Endodermal cell (in vitro differentiated cells): ENCODE data around the gene LOXL3. TPM values are rescaled to one million over a fixed set of nuclear protein-coding genes. Genes with fewer than 3 reads are reported as not detected.
"Not testable (repeated sequence)": the region's sequence is repeated elsewhere in the genome, so short reads cannot be mapped to it uniquely, and the experiment has no call there.

Source experiments
- DNase-seq: peaks from one replicate; pipeline ENCODE4 v3.0.0-alpha.2; 2017
- H3K27ac ChIP-seq: 2 replicates; pipeline ENCODE4 v1.5.1; 2013; ENCODE audit warnings: mild to moderate bottlenecking, low read depth, low read length, moderate library complexity
- H3K27me3 ChIP-seq: 2 replicates; pipeline ENCODE4 v1.6.1; 2013; ENCODE audit warnings: mild to moderate bottlenecking, low read length, moderate library complexity; ENCODE audit not compliant: insufficient read depth, control insufficient read depth, poor library complexity, severe bottlenecking
- H3K36me3 ChIP-seq: 2 replicates; pipeline ENCODE4 v1.7.0; 2013; ENCODE audit warnings: mild to moderate bottlenecking, low read length, moderate library complexity; ENCODE audit not compliant: control insufficient read depth, insufficient read depth
- H3K4me1 ChIP-seq: one replicate; pipeline ENCODE4 v1.7.0; 2013; ENCODE audit warnings: low read length; ENCODE audit not compliant: control insufficient read depth, insufficient read depth
- H3K4me3 ChIP-seq: 2 replicates; pipeline ENCODE4 v1.5.1; 2013; ENCODE audit warnings: mild to moderate bottlenecking, low read length, moderate library complexity
- H3K9ac ChIP-seq: 2 replicates; pipeline ENCODE4 v1.6.1; 2013; ENCODE audit warnings: mild to moderate bottlenecking, low read length, moderate library complexity; ENCODE audit not compliant: poor library complexity, severe bottlenecking; ENCODE audit errors: extremely low read depth
- H3K9me3 ChIP-seq: 2 replicates; pipeline ENCODE4 v1.6.1; 2013; ENCODE audit warnings: mild to moderate bottlenecking, low read length, moderate library complexity; ENCODE audit not compliant: control insufficient read depth
- H3K27ac Mint-ChIP-seq: 2 replicates; pipeline ENCODE4 v1.8.0; 2020; ENCODE audit warnings: mixed read lengths
- H3K27me3 Mint-ChIP-seq: 2 replicates; pipeline ENCODE4 v1.8.0; 2021; ENCODE audit warnings: mild to moderate bottlenecking, mixed read lengths; ENCODE audit not compliant: insufficient read depth
- H3K36me3 Mint-ChIP-seq: 2 replicates; pipeline ENCODE4 v1.8.0; 2020; ENCODE audit warnings: low read depth, mixed read lengths
- H3K4me1 Mint-ChIP-seq: 2 replicates; pipeline ENCODE4 v1.8.0; 2020; ENCODE audit warnings: mixed read lengths
- H3K4me3 Mint-ChIP-seq: 2 replicates; pipeline ENCODE4 v1.8.0; 2020; ENCODE audit warnings: mild to moderate bottlenecking, moderate library complexity, mixed read lengths
- H3K9me3 Mint-ChIP-seq: 2 replicates; pipeline ENCODE4 v1.8.0; 2020; ENCODE audit warnings: mild to moderate bottlenecking, mixed read lengths
- WGBS, 2 experiments: methylation state at CpG; one replicate each; pipeline versions ENCODE4 v1.1.5 to v1.1.7; 2013; ENCODE audit warnings: missing lambda C conversion rate in 2 of 2, mixed read lengths in 1 of 2; ENCODE audit not compliant: insufficient coverage in 1 of 2, insufficient read length in 1 of 2; 5-methylcytosine and 5-hydroxymethylcytosine counted together
- total RNA-seq, 2 donors: library from RNA; stranded (reverse); fragmentation: NEBNext Ultra II Directional in 1 of 2; extraction: Animal tissue kit (Norgen Biotek cat#: 25700) in 1 of 2; gene quantifications; 2 replicates in 1 of 2; 3 replicates in 1 of 2; pipeline ENCODE4 v1.2.1, GENCODE V29; 2021
- TF ChIP-seq, protein P1 (sequence below): fragments of 200-600 bp; sonication (generic); conservative IDR thresholded peaks from 2 replicates; pipeline ENCODE4 v1.5.0; 2021; ENCODE audit warnings: antibody characterized with exemption, mild to moderate bottlenecking

The LOXL3 gene
- total RNA-seq, 2 donors from 2014 or later, result 5.4 to 7.6 TPM

DNA sequence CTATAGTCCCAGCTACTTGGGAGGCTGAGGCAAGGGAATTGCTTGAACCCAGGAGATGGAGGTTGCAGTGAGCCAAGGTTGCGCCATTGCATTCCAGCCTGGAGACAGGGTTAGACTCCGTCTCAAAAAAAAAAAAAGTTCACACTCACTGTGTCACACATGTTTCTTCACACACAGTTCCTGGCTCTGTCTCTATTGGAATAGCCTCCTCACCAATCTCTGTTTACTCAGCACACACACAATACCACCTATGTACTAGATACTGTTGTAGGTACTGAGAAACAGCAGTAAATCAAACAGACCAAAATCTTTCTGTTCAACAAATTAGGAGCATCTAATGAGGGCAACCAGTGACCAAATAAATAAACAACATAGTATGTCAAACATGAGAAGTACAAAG, 67.6 kb downstream of the LOXL3 start:
- Mint-ChIP-seq H3K9me3 (no peaks in the 10 kb centered on the region), H3K27me3 (no peaks in the 10 kb centered on the region), H3K27ac (no peak overlapping the region), H3K4me1 (peaks cover 5% of the 10 kb centered on the region), H3K36me3 (peaks cover 22% of the 10 kb centered on the region), H3K4me3 (no peak overlapping the region)
- no peak overlapping the region for H3K9ac ChIP-seq
- no peaks in the 10 kb centered on the region for H3K27me3 ChIP-seq
- H3K36me3 ChIP-seq, result peaks cover 10% of the 10 kb centered on the region
- TF ChIP-seq, protein P1, sequence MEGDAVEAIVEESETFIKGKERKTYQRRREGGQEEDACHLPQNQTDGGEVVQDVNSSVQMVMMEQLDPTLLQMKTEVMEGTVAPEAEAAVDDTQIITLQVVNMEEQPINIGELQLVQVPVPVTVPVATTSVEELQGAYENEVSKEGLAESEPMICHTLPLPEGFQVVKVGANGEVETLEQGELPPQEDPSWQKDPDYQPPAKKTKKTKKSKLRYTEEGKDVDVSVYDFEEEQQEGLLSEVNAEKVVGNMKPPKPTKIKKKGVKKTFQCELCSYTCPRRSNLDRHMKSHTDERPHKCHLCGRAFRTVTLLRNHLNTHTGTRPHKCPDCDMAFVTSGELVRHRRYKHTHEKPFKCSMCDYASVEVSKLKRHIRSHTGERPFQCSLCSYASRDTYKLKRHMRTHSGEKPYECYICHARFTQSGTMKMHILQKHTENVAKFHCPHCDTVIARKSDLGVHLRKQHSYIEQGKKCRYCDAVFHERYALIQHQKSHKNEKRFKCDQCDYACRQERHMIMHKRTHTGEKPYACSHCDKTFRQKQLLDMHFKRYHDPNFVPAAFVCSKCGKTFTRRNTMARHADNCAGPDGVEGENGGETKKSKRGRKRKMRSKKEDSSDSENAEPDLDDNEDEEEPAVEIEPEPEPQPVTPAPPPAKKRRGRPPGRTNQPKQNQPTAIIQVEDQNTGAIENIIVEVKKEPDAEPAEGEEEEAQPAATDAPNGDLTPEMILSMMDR, result no peak
- DNase-seq, result no peak
- no peak overlapping the region for H3K4me3 ChIP-seq
- H3K4me1 ChIP-seq, result no peaks in the 10 kb centered on the region
- no peak overlapping the region for H3K27ac ChIP-seq
- no peaks in the 10 kb centered on the region for H3K9me3 ChIP-seq
- WGBS, 2 experiments, result 98 to 100% methylated on average over 2 of the region's 2 CpGs

DNA sequence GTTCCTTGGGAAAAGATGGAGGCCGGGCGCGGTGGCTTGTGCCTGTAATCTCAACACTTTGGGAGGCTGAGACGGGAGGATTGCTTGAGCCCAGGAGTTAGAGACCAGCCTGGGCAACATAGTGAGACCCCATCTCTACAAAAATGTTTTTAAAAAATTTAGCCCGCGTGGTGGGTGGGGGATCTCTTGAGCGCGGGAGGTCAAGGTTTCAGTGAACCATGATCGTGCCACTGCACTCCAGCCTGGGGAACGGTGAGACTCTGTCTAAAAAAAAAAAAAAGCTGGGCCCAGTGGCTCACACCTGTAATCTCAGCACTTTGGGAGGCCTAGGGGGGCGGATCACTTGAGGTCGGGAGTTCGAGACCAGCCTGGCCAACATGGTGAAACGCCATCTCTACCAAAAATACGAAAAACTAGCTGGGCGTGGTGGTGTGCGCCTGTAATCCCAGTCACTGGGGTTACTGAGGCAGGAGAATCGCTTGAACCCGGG, 70.0 kb downstream of the LOXL3 start:
- not testable (repeated sequence) for H3K9me3 Mint-ChIP-seq, H3K27me3 Mint-ChIP-seq, DNase-seq, H3K9me3 ChIP-seq, H3K27me3 ChIP-seq, H3K4me1 Mint-ChIP-seq, H3K4me1 ChIP-seq, H3K9ac ChIP-seq, H3K27ac ChIP-seq
- 85 to 90% methylated on average over 15 to 19 of the region's 19 CpGs for WGBS, 2 experiments
- Mint-ChIP-seq H3K4me3 (peak overlapping the region; percentile 86), H3K36me3 (peaks cover 29% of the 10 kb centered on the region), H3K27ac (peak overlapping the region; percentile 14)
- H3K4me3 ChIP-seq, result peak overlapping the region; percentile 96
- peaks cover 17% of the 10 kb centered on the region for H3K36me3 ChIP-seq

DNA sequence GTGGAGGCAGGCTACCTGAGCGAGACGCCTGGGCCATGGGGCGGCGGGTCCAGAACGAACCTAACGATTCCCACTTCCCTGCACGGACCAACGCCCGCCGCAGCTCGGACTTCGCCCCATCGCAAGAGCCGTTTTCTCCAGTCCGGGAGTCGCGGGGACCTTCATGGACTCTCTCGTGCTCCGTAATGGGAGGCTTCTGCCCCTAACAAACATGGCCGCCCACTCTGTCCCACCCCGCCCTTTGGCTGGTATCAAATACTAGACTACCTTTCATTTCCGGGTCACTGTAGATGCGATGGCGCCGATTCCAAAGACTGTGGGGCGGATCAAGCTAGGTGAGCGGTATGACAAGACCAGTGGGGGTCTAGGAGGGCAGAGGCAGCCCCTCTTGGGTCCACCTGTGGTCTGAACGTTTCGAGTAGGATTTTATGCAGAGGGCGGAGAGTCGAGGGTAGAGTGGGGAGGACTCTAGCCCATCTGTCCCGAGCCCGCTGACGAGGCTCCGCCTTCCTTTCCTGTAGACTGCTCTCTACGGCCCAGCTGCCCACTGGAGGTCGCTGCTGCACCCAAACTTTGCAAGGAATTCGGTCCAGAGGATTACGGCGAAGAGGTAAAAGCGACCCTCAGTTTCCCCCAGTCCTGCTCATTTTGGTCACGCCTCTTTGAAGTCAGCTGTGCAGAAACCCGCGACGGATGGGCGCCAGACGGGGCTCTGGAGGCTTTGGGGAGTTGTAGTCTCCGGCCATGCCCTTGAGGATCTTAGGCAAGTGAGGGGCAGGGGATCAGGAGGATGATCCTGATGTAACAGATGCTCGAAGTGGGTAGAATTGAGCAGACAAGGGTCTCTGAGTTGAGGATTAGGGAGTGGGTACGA, 70.7 kb downstream of the LOXL3 start, which contains the start of the genes CCDC142 and TTC31:
TSS of gene CCDC142 (minus strand) at position 198 of the 874 bp plus-strand sequence. CDS start at position 37, 161 bp downstream.
TSS of gene TTC31 (plus strand) at position 281 of the 874 bp plus-strand sequence. CDS start at position 296, 15 bp downstream.
- Mint-ChIP-seq H3K27me3 (no peaks in the 10 kb centered on the region), H3K36me3 (peaks cover 29% of the 10 kb centered on the region), H3K4me3 (peak within 1 kb of the TSS; percentile 86), H3K27ac (peak within 1 kb of the TSS; percentile 98), H3K9me3 (no peaks in the 10 kb centered on the region), H3K4me1 (peaks cover 8% of the 10 kb centered on the region)
- Histone ChIP-seq H3K36me3 (peaks cover 17% of the 10 kb centered on the region), H3K27ac (peak within 1 kb of the TSS; percentile 69), H3K9me3 (no peaks in the 10 kb centered on the region), H3K9ac (peak within 1 kb of the TSS; percentile 78), H3K27me3 (no peaks in the 10 kb centered on the region), H3K4me3 (peak within 1 kb of the TSS; percentile 96), H3K4me1 (peaks cover 3% of the 10 kb centered on the region)
- DNase-seq, result peak; percentile 98
- 2% methylated on average over 40 to 50 of the region's 50 CpGs for WGBS, 2 experiments
- TF ChIP-seq, protein P1, result peak; percentile 93

Other genes with a start within 250 kb of the LOXL3 start
- 1 to 10 TPM; 2.5 to 3.7 TPM for gene SLC4A5, start 210.5 kb downstream of the LOXL3 start, total RNA-seq
- gene DCTN1, start 173.6 kb downstream of the LOXL3 start, total RNA-seq, result 100 to 1,000 TPM; 159 to 213 TPM
- gene C2orf81, start 132.3 kb downstream of the LOXL3 start, total RNA-seq, result 1 to 10 TPM; 3.8 to 4.8 TPM
- 10 to 100 TPM; 43.1 to 69.4 TPM for gene WDR54, start 132.2 kb downstream of the LOXL3 start, total RNA-seq
- gene RTKN, start 112.0 kb downstream of the LOXL3 start, total RNA-seq, result 100 to 1,000 TPM in 1 of 2 donors, 10 to 100 TPM in 1; 83.6 to 117 TPM
- 10 to 100 TPM; 23.9 to 38.8 TPM for gene INO80B, start 98.9 kb downstream of the LOXL3 start, total RNA-seq
- gene WBP1, start 95.5 kb downstream of the LOXL3 start, total RNA-seq, result 100 to 1,000 TPM; 110 to 116 TPM
- gene MOGS, start 88.6 kb downstream of the LOXL3 start, total RNA-seq, result 10 to 100 TPM; 64.8 to 72.9 TPM
- gene MRPL53, start 81.3 kb downstream of the LOXL3 start, total RNA-seq, result 10 to 100 TPM; 50.9 to 62.7 TPM
- gene CCDC142, start 70.9 kb downstream of the LOXL3 start, total RNA-seq, result 10 to 100 TPM; 19.0 to 24.7 TPM
- 10 to 100 TPM; 31.5 to 32.4 TPM for gene TTC31, start 70.9 kb downstream of the LOXL3 start, total RNA-seq
- gene LBX2, start 54.3 kb downstream of the LOXL3 start, total RNA-seq, result 1 to 10 TPM; 1.3 to 1.6 TPM
- 10 to 100 TPM; 15.5 to 21.4 TPM for gene PCGF1, start 46.2 kb downstream of the LOXL3 start, total RNA-seq
- gene TLX2, start 39.5 kb downstream of the LOXL3 start, total RNA-seq, result under 1 TPM; 0.22 to 0.27 TPM
- gene DQX1, start 27.7 kb downstream of the LOXL3 start, total RNA-seq, result 1 to 10 TPM in 1 of 2 donors, under 1 TPM in 1; 0.93 to 1.1 TPM
- 10 to 100 TPM; 76.3 to 88.9 TPM for gene AUP1, start 24.2 kb downstream of the LOXL3 start, total RNA-seq
- gene HTRA2, start 24.0 kb downstream of the LOXL3 start, total RNA-seq, result 10 to 100 TPM; 32.8 to 38.9 TPM
- gene DOK1, start 778 bp upstream of the LOXL3 start, total RNA-seq, result 10 to 100 TPM; 12.9 to 15.1 TPM
- 1 to 10 TPM; 3.8 to 5.5 TPM for gene M1AP, start 94.4 kb upstream of the LOXL3 start, total RNA-seq
- gene SEMA4F, start 100.3 kb upstream of the LOXL3 start, total RNA-seq, result 10 to 100 TPM in 1 of 2 donors, 1 to 10 TPM in 1; 7.0 to 10.1 TPM